ENCODE data around the gene GNG13.

The GNG13 gene

GRCh38 chr16:788399-789126 is 12.0 kb downstream of the GNG13 start, which contains the start of gene CHTF18 (continued):
- TF ChIP-seq ZSCAN5A (tag by site-specific recombination; IDR thresholded peaks at IDR 0.05): peak; percentile 88; the same call in 1 of the 2 replicates
- 0 out of 2 replicates have a peak, but pooled peaks have one; percentile 31 for TF ChIP-seq ZNF324 (tag by site-specific recombination; IDR thresholded peaks at IDR 0.05)
- no peak for TF ChIP-seq ZNF274 (IDR thresholded peaks at IDR 0.05; ENCODE audit: low read length)
- TF ChIP-seq ZNF274 (tag by site-specific recombination; IDR thresholded peaks at IDR 0.05; ENCODE audit: borderline replicate concordance): no peak
- TF ChIP-seq ZSCAN16 (tag by site-specific recombination; IDR thresholded peaks at IDR 0.05): no peak
- no peak for TF ChIP-seq ZNF792 (tag by site-specific recombination; IDR thresholded peaks at IDR 0.05)
- TF ChIP-seq MZF1 (tag by site-specific recombination; IDR thresholded peaks at IDR 0.05; ENCODE audit: borderline replicate concordance): no peak
- TF ChIP-seq ZNF391 (tag by site-specific recombination; IDR thresholded peaks at IDR 0.05; ENCODE audit: borderline replicate concordance, low read depth): peak; percentile 64; the same call in 1 of the 2 replicates
- TF ChIP-seq ZNF580 (tag by site-specific recombination; IDR thresholded peaks at IDR 0.05): no peak
- TF ChIP-seq ZNF549 (tag by site-specific recombination; IDR thresholded peaks at IDR 0.05): no peak
- no peak for TF ChIP-seq ZNF366 (tag by site-specific recombination; conservative IDR thresholded peaks at IDR 0.05)
- no peak for TF ChIP-seq ZNF791 (tag by site-specific recombination; IDR thresholded peaks at IDR 0.05)
- no peak for TF ChIP-seq ZNF623 (tag by site-specific recombination; IDR thresholded peaks at IDR 0.05)
- no peak for TF ChIP-seq ZNF48 (tag by site-specific recombination; IDR thresholded peaks at IDR 0.05)
- no peak for TF ChIP-seq AEBP2 (tag by site-specific recombination; IDR thresholded peaks at IDR 0.05; ENCODE audit: borderline replicate concordance)
- no peak for TF ChIP-seq PRDM2 (tag by site-specific recombination; IDR thresholded peaks at IDR 0.05; ENCODE audit: borderline replicate concordance)
- peak; percentile 54; the same call in 1 of the 2 replicates for TF ChIP-seq YY1 (tag by site-specific recombination; IDR thresholded peaks at IDR 0.05)
- no peak for TF ChIP-seq ZNF416 (tag by site-specific recombination; IDR thresholded peaks at IDR 0.05)
- TF ChIP-seq, protein P1, sequence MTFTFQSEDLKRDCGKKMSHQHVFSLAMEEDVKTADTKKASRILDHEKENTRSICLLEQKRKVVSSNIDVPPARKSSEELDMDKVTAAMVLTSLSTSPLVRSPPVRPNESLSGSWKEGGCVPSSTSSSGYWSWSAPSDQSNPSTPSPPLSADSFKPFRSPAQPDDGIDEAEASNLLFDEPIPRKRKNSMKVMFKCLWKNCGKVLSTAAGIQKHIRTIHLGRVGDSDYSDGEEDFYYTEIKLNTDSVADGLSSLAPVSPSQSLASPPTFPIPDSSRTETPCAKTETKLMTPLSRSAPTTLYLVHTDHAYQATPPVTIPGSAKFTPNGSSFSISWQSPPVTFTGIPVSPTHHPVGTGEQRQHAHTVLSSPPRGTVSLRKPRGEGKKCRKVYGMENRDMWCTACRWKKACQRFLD (tag by site-specific recombination; IDR thresholded peaks at IDR 0.05): no peak
- no peak for TF ChIP-seq ZSCAN4 (tag by site-specific recombination; IDR thresholded peaks at IDR 0.05)
- no peak for TF ChIP-seq GLI2 (tag by site-specific recombination; IDR thresholded peaks at IDR 0.05; ENCODE audit: borderline replicate concordance, low read depth)
- no peak for TF ChIP-seq ZNF202 (tag by site-specific recombination; IDR thresholded peaks at IDR 0.05; ENCODE audit: borderline replicate concordance)
- no peak for TF ChIP-seq ZNF394 (tag by site-specific recombination; IDR thresholded peaks at IDR 0.05; ENCODE audit: borderline replicate concordance)
- TF ChIP-seq ZNF214 (tag by site-specific recombination; IDR thresholded peaks at IDR 0.05; ENCODE audit: borderline replicate concordance): no peak
- TF ChIP-seq SP7 (tag by site-specific recombination; IDR thresholded peaks at IDR 0.05): peak; percentile 78
- TF ChIP-seq KLF8 (tag by site-specific recombination; IDR thresholded peaks at IDR 0.05): peak; percentile 72; the same call in 1 of the 2 replicates
- TF ChIP-seq ZNF600 (tag by site-specific recombination; IDR thresholded peaks at IDR 0.05): peak; percentile 72; the same call in 1 of the 2 replicates
- no peak for TF ChIP-seq GFI1B (tag by site-specific recombination; IDR thresholded peaks at IDR 0.05)

All from HEK293 (cell line).